Ovary (tissue), 3 donors: ENCODE results near the gene UCK2.

ENCODE experiments used
- EP300 ChIP-seq: sonication (generic); formaldehyde crosslinking; IDR thresholded peaks from one replicate; pipeline ENCODE4 v1.6.1; 2017; ENCODE audit warnings: antibody characterized with exemption
- POLR2A ChIP-seq: fragments of 450-650 bp; IDR thresholded peaks from one replicate; pipeline ENCODE4 v1.6.1; 2017; ENCODE audit warnings: antibody characterized with exemption, mild to moderate bottlenecking, moderate library complexity
- TF ChIP-seq, protein P1 (sequence below), 3 donors: fragments of 450-650 bp in 2 of 3; fragments of 200-600 bp in 1 of 3; IDR thresholded peaks; one replicate each; pipeline versions ENCODE4 v1.5.1 to v1.8.0; 2016 to 2022; ENCODE audit warnings: antibody characterized with exemption in 3 of 3, mild to moderate bottlenecking in 1 of 3
- donor health status: DM: no; HTN: no; CAD: no.

DNA sequence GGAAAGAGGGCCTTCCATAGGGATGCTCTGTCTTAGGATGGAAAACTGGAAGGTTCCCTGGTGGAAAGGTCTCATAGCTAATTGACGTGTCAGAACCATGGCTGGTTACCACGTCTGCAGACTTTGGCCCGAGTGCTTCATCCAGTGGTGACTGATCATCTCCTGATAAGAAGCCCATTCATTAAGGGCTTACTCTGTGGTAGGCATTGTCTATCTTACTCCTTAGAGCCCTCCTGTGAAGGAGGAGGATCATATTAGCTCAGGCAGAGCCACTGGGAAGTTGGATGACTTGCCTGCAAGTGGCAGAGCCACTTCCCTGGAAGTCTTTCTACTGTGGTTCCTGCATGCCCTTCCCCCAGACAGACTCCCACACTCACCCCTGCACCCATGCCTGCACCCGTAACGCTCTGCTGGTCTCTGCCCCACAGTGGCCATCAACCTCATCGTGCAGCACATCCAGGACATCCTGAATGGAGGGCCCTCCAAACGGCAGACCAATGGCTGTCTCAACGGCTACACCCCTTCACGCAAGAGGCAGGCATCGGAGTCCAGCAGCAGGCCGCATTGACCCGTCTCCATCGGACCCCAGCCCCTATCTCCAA lies 79.9 kb downstream of the UCK2 start:
- TF ChIP-seq, protein P1, sequence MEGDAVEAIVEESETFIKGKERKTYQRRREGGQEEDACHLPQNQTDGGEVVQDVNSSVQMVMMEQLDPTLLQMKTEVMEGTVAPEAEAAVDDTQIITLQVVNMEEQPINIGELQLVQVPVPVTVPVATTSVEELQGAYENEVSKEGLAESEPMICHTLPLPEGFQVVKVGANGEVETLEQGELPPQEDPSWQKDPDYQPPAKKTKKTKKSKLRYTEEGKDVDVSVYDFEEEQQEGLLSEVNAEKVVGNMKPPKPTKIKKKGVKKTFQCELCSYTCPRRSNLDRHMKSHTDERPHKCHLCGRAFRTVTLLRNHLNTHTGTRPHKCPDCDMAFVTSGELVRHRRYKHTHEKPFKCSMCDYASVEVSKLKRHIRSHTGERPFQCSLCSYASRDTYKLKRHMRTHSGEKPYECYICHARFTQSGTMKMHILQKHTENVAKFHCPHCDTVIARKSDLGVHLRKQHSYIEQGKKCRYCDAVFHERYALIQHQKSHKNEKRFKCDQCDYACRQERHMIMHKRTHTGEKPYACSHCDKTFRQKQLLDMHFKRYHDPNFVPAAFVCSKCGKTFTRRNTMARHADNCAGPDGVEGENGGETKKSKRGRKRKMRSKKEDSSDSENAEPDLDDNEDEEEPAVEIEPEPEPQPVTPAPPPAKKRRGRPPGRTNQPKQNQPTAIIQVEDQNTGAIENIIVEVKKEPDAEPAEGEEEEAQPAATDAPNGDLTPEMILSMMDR (IDR thresholded peaks at IDR 0.05), result no peak
- TF ChIP-seq POLR2A (no peak), EP300 (no peak)
